NCI-H446 (cell line): ENCODE results near the gene TTC39A.

Experiments used
- DNase-seq, 2 experiments: peaks; one replicate each; lab custom pipeline; 2025; lab: John Stamatoyannopoulos, UW

TTC39A gene

DNA sequence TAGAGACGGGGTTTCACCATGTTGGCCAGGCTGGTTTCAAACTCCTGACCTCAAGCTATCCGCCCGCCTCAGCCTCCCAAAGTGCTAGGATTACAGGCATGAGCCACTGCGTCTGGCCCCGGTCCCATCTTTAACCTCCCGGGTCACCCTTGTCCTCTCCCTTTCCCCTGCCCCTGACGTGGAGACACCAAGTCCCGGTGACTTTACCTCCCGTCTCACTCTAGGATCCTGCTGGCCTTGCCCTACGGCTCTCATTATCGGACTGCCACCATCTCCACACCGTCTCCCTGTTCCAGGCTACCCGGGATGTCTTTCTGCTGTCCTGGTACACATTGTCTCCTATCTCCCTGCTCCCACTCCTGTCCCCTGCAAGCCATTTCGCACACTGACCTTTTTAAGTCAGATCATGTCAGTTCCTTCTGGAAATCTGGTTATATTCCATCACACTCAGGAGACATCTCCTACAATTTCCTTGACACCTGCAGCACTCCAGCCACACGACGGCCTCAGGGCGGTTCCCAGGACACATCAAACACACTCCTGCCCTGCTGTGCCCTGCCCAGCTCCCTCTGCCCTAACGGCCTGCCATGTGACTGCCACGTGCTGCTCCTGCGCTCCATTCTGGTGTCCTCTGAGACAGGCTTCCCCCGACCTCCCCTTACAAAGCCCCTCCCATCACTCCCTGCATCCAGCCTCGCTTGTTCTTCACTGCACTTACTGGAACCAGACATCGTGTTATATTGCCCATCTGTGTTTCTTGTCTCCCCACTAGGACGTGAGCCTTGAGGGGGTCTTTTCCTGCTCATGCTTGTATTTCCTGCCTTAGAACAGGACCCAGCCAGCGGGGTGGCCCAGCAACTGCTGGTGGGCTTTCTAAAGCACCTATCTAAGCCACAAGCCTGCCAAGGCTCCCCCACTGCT lies 32.7 kb downstream of the TTC39A start:
- DNase-seq: no peak

DNA sequence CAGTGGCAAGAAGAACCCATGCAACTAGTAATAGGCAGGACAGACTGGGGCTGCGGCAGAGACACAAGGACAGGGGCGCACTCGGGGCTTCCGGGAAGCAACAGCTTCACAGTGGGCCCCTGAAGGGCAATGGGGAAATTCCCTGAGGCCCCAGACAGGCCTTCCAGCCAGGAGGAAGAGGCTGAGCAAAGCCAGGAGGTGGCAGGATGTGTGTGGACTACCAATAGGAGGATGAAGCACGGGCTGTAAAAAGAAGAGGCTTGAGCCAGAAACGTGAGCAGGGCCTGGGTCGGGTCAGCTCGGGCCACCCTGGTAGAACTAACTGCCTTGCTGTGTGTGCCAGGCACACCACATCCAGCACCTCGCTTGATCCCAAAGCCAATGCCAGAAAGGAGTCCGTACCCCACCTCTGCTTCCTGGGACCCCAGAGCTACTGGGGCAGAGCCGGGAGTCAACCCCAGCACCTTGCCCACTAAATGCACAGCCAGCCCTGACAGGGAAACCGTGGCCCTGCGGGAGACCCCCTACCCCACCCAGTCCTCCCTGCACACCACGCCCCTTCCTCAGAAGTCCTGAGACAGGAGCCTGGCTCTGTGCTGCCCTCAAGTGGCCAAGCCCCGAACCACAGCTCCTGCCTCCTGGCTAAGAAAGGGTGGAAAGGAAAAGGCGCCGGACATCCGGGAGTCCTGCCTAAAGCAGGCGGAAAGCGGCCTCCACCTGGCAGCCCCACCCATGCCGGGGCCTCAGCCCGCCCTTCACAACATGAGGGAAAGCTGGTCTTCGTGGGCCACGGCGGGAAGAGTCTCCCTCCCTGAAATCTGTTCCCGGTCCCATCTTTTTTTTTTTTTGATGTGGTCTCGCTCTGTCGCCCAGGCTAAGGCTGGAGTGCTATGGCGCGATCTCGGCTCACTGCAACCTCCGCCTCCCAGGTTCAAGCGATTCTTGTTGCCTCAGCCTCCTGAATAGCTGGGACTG lies 33.7 kb downstream of the TTC39A start:
- peak; percentile 62 to 88 for DNase-seq

DNA sequence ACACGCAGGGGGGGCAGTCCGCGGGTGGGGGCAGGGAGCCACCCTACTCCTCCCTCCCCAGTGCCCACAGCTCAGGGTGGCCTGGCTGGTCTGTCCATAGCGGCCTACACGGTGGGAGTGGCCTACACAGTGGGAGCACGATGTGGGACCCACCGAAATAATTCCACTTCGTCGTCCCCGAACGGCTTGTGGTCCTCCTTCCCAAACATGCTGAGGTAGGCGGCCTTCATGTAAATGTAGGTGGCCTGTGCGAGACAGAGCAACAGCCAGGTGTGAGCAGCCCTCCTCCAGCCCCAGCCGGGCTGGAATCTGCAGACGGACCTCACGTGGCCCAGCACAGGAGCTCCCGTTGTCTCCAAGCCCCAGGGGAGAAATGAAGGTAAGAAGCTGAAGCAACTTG lies 34.4 kb downstream of the TTC39A start:
- DNase-seq: no peak

DNA sequence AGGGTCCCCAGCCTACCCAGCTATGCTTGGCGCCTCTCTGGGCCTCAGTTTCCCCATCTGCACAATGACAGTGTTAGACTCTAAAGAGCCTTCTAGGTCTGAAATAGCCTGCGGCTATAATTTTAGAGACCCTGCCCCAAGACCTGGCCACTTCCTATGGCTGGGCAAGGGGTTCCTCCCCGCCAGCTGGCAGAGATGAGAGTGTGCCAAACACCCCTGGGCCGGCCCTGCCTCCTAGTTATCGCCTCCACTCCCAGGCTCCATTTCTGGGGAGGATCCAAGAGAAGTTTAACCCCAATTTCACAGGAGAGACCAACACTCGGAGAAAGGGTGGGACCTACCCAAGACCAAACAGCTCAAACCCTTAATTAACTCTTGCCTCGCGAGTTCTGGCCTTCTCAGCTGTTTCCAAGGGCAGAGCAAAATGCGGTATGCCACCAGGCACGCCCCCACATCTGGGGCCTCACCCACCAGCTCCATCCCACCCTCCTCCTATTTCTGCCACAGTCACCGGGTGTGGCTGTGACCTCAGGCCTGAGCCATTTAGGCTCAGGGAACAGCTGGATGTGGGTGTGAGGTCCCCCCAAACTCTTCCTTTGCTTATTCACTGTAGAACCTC lies 35.7 kb downstream of the TTC39A start:
- DNase-seq: no peak

DNA sequence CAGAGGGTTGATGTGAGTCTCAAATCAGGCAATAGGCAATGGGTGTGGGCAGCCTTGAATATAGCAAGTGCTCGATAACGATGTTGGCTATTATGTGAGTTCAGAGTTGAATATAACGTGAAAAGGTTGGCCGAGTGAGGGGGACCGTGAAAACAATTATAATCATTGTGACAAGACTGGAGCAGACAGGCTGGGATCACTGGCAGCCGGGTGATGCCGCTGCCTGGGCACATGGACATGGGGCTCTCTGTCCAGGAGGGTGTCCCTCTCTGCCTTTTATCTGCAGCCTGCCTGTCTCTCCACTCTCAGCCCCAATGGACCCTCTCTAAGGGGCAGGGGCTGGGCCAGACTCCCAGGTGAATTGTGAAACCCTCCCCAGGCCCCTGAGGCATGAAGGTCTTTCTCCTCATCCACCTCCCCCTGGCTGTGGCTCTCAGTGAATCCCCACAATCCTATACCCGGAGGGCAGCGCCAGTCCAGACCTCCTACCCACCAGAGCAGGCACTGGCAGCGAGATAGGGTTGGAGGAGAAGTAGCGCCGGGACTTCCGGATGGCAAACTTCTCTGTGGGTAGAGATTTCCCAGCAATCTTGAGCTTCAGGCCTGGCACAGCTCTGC lies 36.4 kb downstream of the TTC39A start:
- DNase-seq: no peak

DNA sequence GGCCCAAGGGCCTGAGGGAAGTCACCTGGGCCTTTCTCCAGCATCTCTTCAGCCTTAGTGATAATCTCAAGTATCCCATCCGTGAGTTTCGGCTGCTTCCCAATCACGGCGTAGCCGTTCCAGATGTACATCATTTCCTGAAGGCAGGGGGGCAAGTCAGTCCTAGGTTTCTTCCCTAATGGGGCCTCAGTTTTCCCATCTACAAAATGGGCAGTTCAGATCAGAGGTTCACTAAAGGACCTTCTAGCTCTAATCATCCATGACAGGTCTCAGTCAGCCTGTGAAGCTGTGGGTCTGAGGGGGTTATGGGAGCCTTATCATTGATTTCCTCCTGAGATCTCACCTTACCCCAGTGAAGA lies 39.9 kb downstream of the TTC39A start:
- no peak for DNase-seq

DNA sequence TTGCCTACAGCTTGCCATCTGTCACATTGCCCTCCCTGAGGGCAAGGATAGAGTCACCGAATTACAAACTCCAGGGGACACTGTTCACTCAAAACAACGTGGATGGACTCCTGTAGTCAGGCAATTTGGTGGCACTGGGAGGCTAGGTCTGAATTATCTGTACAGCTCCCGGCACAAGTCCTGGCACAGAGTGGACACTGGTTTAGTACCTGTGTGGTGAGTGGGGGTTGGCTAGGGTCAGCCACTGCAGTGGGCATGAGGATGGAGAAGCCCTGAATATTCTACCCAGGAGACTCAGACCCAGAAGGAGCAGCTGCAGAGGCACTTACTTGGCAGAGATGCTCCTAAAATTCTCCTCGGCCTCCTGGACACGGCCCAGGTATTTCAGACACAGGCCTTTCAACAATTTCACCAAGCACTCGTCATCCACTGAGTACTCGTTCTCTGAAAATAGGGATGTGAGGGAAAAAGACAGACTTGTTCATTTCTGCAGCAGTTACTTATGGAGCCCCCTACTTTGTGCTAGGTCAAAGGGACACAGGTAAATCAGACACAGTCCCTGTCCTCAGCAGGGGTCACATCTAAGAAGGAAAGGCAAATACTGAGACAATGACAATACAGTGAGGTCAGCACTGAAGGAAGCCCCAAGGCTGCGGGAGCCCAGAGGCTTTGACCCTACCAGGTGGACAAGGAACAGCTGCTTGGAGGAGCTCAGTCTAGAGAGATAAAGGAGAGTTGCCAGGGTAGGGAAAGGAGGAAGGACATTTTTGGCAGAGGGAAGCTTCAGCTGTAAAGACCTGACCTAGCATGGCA lies 40.5 kb downstream of the TTC39A start:
- DNase-seq: no peak

DNA sequence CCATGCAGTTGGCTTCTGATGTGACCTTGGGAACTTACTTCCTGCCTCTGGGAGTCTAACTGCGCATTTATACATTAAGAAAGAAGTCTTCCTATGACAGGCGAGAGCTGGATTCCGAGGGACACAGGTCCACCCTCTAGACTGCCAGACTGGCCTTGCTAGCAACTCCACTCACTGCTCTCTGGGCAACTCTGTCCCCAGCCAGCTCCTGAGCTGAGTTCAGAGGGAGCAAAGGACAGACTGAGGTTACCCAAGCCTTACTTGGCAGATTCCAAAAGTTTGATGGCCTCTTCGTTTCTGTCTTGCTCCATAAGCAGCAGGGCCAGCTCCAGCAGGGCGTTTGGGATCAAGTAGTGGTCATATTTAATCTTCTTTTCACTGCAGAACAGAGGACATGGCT lies 41.8 kb downstream of the TTC39A start:
- DNase-seq: no peak

DNA sequence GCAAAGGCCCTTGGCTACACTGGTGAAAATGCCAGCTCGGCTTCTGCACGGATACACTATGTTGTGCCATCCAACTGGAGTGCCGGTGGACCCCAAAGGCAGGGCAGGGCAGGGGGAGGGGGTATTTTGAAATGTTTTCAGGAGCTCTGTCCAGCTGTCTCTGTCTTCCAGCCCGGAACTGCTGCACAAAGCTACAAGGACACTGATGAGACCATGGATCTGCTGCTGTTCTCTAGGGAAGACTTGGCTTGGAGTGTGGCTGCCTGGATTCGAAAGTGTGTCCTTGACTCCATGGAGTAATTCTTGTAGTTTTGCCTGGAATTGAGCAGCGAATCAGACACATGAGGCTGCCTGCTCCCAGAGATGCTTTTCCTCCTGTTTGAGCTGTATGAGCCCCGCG lies 42.4 kb downstream of the TTC39A start:
- DNase-seq: no peak

DNA sequence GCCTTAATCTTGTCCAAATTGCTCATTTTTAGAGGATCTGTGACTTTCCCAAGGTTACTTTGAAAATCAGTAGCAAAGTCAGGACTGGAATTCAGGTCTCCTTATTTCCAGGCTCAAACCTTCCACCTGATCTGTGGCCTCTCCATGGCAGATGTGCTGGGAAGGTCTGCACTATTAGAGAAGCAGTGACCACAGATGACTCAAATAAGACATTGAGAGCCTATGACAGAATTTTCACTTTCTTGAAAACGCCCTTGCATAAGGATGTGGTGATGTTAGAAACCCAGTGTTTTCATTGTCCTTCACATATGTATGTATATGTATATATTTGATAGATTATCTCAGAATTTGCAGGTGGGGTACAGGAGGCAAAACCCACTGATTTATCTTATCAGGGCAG lies 45.3 kb downstream of the TTC39A start:
- no peak for DNase-seq

DNA sequence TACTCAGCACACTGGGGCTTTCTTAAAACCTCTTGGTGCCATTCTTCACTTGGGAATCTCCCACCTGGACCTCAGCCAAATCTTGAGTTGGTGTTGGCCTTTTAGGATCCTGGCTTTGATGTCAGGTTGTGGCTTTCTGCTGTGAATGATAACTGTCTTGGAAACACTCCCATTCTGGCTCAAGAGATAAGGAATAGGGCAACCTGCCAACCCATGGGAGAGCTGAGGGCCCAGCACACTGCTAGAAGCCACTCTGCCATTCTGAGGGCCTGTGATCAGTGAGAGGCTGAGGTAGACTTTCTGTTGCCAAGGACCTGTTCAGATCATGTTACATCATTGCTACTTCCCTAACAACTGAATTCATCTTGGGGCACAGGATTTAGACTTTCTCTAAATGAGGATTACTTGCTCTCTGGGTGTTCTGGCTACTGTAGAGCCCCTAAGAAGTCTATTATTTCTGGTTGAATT lies 45.8 kb downstream of the TTC39A start:
- peak in 1 of 2 experiments; percentile 35 for DNase-seq

DNA sequence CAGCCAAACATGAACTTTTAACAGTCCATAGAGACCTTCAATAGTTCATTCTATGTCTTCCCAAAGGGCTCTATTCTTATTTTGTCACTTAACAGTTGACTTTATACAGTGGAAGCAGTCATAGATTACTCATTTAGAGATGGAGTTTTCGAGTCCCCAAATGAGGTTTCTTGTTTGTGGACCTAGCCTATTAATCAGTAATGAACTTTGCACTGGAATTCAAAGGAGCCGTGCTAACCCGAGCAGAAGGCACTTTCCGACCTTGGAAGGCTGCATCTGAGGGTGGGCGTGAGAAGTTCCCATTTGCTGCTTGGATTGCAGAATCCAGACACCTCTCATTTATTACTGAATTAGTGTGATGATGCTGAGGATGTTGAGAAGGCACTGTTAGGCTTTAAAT lies 46.4 kb downstream of the TTC39A start:
- no peak for DNase-seq

DNA sequence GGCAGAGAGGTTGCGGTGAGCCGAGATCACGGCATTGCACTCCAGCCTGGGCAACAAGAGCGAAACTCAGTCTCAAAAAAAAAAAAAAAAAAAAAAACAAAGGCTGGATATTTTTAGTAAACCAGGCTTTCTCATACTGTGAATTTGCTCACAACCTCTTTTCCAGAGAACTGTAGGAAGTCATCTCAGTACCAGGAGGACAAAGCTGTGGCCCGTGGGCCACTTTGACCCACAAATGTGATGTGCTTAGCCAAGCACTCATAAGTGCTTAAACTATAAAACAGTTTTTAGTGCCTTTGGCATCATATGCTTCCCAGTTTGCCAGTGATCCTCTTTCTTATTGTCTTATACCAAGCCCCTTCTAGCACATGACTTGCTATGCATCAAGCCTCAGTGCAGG lies 47.8 kb downstream of the TTC39A start:
- DNase-seq: no peak

DNA sequence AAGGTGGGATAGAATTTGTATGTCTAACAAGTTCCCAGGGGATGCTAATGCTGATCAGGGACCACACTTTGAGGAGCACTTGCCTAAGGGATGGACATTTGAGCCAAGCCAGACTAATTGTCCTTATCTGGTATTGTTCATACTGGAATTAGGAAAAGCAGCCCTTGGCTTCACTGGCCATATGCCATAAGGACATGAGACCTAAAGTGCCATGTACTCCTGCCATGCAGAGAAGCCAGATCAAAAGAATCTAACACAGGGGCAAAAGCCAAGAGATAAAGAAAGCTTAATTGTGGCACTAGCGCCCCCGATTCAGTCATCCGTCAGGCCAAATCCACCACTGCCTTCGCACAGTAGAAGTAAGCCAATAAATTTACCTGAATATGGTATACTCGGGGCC lies 48.6 kb downstream of the TTC39A start:
- no peak for DNase-seq

DNA sequence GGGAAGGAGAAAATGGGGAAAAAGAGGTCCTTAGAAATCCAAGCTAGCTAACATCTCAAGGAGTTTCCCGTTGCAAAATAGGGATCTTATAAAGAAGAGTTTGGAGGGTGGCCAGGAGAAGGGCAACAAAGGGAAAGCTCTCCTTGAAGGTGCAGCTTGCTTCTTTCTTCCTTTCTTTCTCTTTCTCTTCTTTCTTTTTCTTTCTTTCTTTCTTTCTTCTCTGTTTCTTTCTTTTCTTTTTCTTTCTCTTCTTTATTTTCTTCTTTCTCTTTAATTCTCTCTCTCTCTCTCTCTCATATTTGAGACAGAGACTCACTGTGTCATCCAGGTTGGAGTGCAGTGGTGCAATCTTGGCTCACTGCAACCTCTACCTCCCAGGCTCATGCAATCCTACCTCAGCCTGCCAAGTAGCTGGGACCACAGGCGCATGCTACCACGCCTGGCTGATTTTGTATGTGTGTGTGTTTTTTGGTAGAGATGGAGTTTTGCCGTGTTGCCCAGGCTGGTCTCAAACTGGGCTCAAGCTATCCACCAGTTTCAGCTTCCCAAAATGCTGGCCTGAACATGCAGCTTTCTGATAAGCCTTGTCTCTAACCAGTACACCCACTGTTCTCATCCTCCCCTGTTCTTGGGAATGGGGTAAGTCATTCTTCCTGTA lies 49.9 kb downstream of the TTC39A start:
- DNase-seq: peak in 1 of 2 experiments; percentile 33

DNA sequence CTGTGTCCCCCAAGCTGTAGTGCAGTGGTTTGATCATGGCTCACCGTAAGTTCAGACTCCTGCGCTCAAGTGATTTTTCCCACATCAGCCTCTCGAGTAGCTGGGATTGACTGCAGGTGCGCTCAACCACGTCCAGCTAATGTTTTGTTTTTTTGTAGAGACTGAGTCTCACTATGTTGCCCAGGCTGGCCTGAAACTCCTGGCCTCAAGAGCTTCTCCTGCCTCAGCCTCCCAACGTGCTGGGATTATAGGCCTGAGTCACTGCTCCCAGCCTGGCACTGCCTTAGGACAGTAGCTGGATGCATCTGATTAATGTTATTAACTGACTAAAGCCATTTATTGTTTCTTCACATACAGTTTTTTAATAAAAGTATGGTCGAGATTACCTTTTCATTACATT lies 54.1 kb downstream of the TTC39A start:
- DNase-seq: no peak

DNA sequence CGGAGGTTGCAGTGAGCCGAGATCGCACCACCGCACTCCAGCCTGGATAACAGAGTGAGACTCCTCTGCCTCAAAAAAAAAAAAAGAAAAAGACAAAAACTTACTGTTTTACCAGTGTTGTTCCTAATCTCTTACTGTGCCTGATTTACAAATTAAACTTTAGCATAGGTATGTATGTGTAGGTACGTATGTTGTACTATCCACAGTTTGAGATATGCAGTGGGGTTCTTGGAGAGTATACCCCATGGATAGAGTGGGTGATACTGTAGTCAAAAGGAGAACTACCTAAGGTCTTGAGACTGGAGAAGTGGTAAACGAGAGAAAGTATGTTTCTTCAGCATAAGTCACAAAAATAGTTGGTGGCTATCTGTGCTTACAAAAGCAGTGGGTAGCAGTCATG lies 55.7 kb downstream of the TTC39A start:
- no peak for DNase-seq

DNA sequence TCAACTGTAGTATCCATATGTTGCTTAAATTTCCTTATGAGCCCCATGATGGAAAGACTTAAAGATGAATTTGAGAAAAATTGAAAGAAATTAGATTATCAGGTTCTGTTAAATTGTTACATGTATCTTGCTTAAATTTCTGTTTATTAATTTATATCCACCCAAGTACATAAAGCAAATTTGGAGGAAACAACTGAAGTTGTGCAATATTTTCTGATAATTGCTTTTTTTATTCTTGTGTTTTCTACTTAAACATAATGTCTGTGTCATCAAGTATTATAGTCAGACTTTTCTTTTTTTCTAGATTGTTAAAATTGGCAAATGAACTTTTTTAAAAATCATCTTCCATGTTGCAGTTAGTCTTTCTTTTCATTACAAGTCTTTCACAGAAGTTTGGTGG lies 57.4 kb downstream of the TTC39A start:
- DNase-seq: no peak

DNA sequence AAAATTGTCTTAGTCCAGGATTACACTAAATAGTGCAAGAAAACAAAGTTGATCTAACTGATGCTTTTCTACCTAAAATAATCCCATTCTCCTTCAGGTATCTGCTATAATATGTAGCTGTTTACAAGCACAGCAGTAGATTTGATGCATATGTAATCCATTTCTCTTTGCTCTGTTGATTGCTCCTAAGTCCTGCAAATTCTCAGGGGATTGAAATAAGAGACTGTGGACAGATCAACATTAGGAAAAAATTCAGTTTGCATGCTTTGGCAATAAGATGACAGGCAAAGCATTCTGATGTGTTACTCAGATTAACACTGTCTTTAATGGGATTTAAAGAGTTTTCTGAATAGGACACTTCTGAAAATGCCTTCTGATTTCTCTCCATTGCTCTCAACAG lies 59.6 kb downstream of the TTC39A start:
- DNase-seq: no peak

DNA sequence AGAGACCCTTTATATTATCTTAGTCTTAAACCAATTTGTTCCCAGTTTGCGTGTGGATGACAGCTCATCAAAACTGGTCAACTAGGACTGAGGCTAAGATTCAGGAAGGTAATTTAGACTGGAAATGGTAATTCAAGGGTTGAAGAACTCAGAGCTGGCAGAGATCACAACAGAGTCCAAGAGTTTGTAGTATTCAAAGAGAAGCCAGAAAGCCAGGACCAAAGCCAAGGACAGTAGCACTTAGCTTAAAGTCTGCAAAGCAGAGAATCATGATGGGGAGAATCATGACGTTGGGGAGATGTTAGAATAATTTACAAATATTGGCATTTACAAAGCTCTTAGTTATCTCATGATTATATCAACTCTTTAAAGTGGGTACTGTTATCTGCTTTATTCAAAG lies 61.7 kb downstream of the TTC39A start:
- DNase-seq: peak in 1 of 2 experiments; percentile 12

DNA sequence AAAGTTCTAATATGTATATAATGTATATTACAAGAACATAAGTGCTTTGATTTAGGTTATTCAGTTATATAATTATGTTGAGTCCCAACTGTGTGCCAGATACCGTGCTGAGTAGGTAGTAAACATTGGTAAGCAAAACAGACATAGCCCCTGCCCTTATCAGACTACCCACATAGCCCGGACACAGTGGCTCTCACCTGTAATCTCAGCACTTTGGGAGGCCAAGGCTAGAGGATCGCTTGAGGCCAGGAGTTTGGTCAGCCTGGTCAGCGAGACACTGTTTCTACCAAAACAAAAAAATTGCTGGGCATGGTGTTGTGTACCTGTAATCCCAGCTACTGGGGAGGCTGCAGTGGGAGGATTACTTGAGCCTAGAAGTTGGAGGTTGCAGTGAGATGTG lies 63.6 kb downstream of the TTC39A start:
- DNase-seq: no peak
